ENCODE results near the gene U2AF2.

Gene U2AF2

GRCh38 chr19:55711719-55712118, 56.9 kb downstream of the U2AF2 start:
- no peak overlapping the region for H3K27ac ChIP-seq (ENCODE audit: extremely low read depth, low read depth, low read length)
- H3K4me3 ChIP-seq (ENCODE audit: low read depth, low read length), result no peak overlapping the region
- CTCF ChIA-PET, result interaction anchor here (0.6 kb wide), 1 partner anchor 1273 kb away, joined by 3 read pairs; no protein-coding TSS in a partner anchor
- H3K9me3 ChIP-seq (ENCODE audit: control insufficient read depth, insufficient read depth, low read depth, low read length), result no peaks in the 10 kb centered on the region
- no peaks in the 10 kb centered on the region for H3K4me1 ChIP-seq (ENCODE audit: control insufficient read depth, insufficient read depth, low read length)
- no peaks in the 10 kb centered on the region for H3K36me3 ChIP-seq (ENCODE audit: control insufficient read depth in 2 of 2, insufficient read depth in 1 of 2, low read length in 2 of 2)
- TF ChIP-seq REST (tag by site-specific recombination; IDR thresholded peaks at IDR 0.05), result no peak
- no peak for TF ChIP-seq HOXC10 (CRISPR knock-in tag; IDR thresholded peaks at IDR 0.05)
- no peak for TF ChIP-seq SP3 (tag by site-specific recombination; IDR thresholded peaks at IDR 0.05)
- TF ChIP-seq ZNF555 (tag by site-specific recombination; conservative IDR thresholded peaks at IDR 0.05), result no peak
- no peak for TF ChIP-seq ZSCAN23 (tag by site-specific recombination; IDR thresholded peaks at IDR 0.05)
- TF ChIP-seq ZNF580 (tag by site-specific recombination; IDR thresholded peaks at IDR 0.05), result no peak
- TF ChIP-seq ZNF169 (tag by site-specific recombination; IDR thresholded peaks at IDR 0.05), result no peak
- no peak for TF ChIP-seq ZNF148 (tag by site-specific recombination; IDR thresholded peaks at IDR 0.05; ENCODE audit: borderline replicate concordance)
- POLR2A ChIA-PET, result no interaction called here

GRCh38 chr19:55712804-55713631, 58.2 kb downstream of the U2AF2 start:
- H3K4me3 ChIP-seq (ENCODE audit: low read depth, low read length), result no peak overlapping the region
- ChIA-PET CTCF (no interaction called here), POLR2A (no interaction called here)
- no peaks in the 10 kb centered on the region for H3K4me1 ChIP-seq (ENCODE audit: control insufficient read depth, insufficient read depth, low read length)
- H3K36me3 ChIP-seq (ENCODE audit: control insufficient read depth in 2 of 2, insufficient read depth in 1 of 2, low read length in 2 of 2), result no peaks in the 10 kb centered on the region
- no peak overlapping the region for H3K27ac ChIP-seq (ENCODE audit: extremely low read depth, low read depth, low read length)
- no peaks in the 10 kb centered on the region for H3K9me3 ChIP-seq (ENCODE audit: control insufficient read depth, insufficient read depth, low read depth, low read length)
- TF ChIP-seq ZNF248 (tag by site-specific recombination; IDR thresholded peaks at IDR 0.05) (no peak), ZNF138 (tag by site-specific recombination; IDR thresholded peaks at IDR 0.05; ENCODE audit: borderline replicate concordance) (no peak), ZNF776 (tag by site-specific recombination; IDR thresholded peaks at IDR 0.05; ENCODE audit: borderline replicate concordance) (no peak), GLI2 (tag by site-specific recombination; IDR thresholded peaks at IDR 0.05; ENCODE audit: borderline replicate concordance, low read depth) (no peak), ZNF660 (tag by site-specific recombination; IDR thresholded peaks at IDR 0.05) (no peak), ZNF530 (tag by site-specific recombination; IDR thresholded peaks at IDR 0.05; ENCODE audit: low read depth) (no peak), ZBTB20 (tag by site-specific recombination; IDR thresholded peaks at IDR 0.05) (no peak), ZSCAN30 (tag by site-specific recombination; IDR thresholded peaks at IDR 0.05) (no peak), ZNF362 (tag by site-specific recombination; IDR thresholded peaks at IDR 0.05) (no peak), REST (tag by site-specific recombination; IDR thresholded peaks at IDR 0.05) (no peak), ZNF132 (tag by site-specific recombination; IDR thresholded peaks at IDR 0.05; ENCODE audit: borderline replicate concordance) (no peak), ZNF280D (tag by site-specific recombination; IDR thresholded peaks at IDR 0.05) (no peak)

All from HEK293 (cell line).